PC-9 (cell line): Measurements from ENCODE around the gene DDX42.

Experiments
- CTCF ChIP-seq: fragments of 200-600 bp; sonication (generic); conservative IDR thresholded peaks from 2 replicates; pipeline ENCODE4 v1.6.1; 2017; ENCODE audit warnings: mixed run types, antibody characterized with exemption, mild to moderate bottlenecking, moderate library complexity
- EZH2 ChIP-seq: fragments of 200-600 bp; sonication (generic); IDR thresholded peaks from 2 replicates; pipeline ENCODE4 v1.8.0; 2017; ENCODE audit warnings: antibody characterized with exemption, low read depth

- TF ChIP-seq CTCF: no peak
- no peak for TF ChIP-seq EZH2
Observed at GRCh38 chr17:63836811-63837210, 62.8 kb downstream of the DDX42 start.
